Loucy (cell line): ENCODE data around the gene TOB2.

Source experiments
- EZH2phosphoT487 ChIP-seq: fragments of 200-600 bp; IDR thresholded peaks from 2 replicates; pipeline ENCODE4 v1.6.1; 2018; ENCODE audit warnings: antibody characterized with exemption, mild to moderate bottlenecking, moderate library complexity, borderline replicate concordance
- TF ChIP-seq, protein P1 (sequence below): fragments of 200-600 bp; sonication (generic); conservative IDR thresholded peaks from 2 replicates; pipeline ENCODE4 v1.5.1; 2014; ENCODE audit warnings: mild to moderate bottlenecking, antibody characterized with exemption, low read length

DNA sequence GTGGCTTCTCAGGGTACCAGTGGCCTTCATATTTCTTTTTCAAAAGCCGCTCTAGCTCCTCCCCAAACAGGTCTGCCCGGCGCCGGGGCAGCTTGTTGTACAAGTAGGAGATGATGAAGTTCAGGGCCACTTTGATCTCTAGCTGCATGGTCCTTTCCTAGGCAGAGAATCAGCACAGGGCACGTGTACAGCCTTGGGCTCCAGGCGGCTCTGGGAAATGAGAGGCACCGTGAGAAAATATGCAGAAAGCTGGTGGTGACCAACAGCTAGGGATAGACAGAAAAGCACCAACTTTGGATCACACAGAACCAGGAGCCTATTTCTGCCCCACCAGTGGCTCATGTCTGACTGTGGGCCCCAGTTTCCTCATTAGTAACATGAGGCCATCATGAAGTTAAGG is 9.4 kb downstream of the TOB2 start:
- TF ChIP-seq, protein P1, sequence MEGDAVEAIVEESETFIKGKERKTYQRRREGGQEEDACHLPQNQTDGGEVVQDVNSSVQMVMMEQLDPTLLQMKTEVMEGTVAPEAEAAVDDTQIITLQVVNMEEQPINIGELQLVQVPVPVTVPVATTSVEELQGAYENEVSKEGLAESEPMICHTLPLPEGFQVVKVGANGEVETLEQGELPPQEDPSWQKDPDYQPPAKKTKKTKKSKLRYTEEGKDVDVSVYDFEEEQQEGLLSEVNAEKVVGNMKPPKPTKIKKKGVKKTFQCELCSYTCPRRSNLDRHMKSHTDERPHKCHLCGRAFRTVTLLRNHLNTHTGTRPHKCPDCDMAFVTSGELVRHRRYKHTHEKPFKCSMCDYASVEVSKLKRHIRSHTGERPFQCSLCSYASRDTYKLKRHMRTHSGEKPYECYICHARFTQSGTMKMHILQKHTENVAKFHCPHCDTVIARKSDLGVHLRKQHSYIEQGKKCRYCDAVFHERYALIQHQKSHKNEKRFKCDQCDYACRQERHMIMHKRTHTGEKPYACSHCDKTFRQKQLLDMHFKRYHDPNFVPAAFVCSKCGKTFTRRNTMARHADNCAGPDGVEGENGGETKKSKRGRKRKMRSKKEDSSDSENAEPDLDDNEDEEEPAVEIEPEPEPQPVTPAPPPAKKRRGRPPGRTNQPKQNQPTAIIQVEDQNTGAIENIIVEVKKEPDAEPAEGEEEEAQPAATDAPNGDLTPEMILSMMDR, result no peak
- TF ChIP-seq EZH2phosphoT487, result no peak
